Neural crest cell (in vitro differentiated cells): ENCODE results near the gene MYO1G. TPM values are rescaled to one million over a fixed set of nuclear protein-coding genes. Genes with fewer than 3 reads are reported as not detected.
A peak's percentile ranks its signal among the peaks of the same experiment; 100 is the strongest.

Source experiments
- DNase-seq: peaks from one replicate; pipeline ENCODE4 v3.0.0; 2021; ENCODE audit warnings: low read depth, mixed read lengths, low spot score
- H3K27ac Mint-ChIP-seq: one replicate; pipeline ENCODE4 v1.8.0; 2021; ENCODE audit warnings: mild to moderate bottlenecking, mixed read lengths; ENCODE audit not compliant: unreplicated experiment
- H3K27me3 Mint-ChIP-seq: 2 replicates; pipeline ENCODE4 v1.8.0; 2021; ENCODE audit warnings: low read depth, mild to moderate bottlenecking, mixed read lengths
- H3K36me3 Mint-ChIP-seq: 2 replicates; pipeline ENCODE4 v1.8.0; 2021; ENCODE audit warnings: low read depth, mild to moderate bottlenecking, mixed read lengths
- H3K4me1 Mint-ChIP-seq: 2 replicates; pipeline ENCODE4 v1.8.0; 2021; ENCODE audit warnings: mixed read lengths
- H3K4me3 Mint-ChIP-seq: one replicate; pipeline ENCODE4 v1.8.0; 2021; ENCODE audit warnings: mild to moderate bottlenecking, mixed read lengths
- H3K9me3 Mint-ChIP-seq: 2 replicates; pipeline ENCODE4 v1.8.0; 2021; ENCODE audit warnings: mixed read lengths
- CTCF ChIP-seq: fragments of 200-600 bp; sonication (generic); conservative IDR thresholded peaks from 2 replicates; pipeline ENCODE4 v1.5.0; 2021; ENCODE audit warnings: antibody characterized with exemption, mild to moderate bottlenecking
- total RNA-seq: library from RNA; stranded (reverse); gene quantifications from 2 replicates; pipeline ENCODE4 v1.2.1, GENCODE V29; 2021

MYO1G gene
- total RNA-seq, 1 donor from 2014 or later: 0.49 TPM

DNA sequence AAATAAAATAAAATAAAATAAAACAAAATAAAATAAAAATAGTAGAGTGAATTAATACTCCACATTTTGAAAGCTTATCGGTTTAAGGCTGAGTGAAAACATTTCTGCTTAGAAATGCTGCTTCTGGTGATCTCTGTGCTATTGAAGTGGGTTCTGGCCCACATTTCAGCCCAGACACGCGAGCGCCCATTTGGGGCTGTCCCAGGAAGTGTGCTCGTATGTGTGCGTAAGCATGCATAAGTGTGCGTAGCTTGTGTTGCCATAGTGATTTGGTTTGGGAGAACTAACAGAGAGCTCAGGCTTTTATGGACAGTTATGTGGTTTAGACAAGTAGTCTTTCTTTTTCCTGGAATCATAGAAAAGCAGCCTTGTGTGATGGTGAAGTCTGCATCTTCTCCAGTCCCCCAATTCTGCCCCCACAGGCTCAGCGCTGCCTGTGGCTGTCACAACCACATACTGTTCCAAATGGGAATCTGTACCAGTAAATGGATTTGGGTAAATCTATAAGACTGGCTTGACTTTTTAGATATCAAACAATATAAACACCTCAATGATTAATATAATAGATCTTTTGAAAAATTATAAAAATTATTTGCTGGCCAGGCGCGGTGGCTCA is 63.7 kb downstream of the MYO1G start:
- Mint-ChIP-seq H3K4me3 (no peak overlapping the region), H3K27me3 (peaks cover 10% of the 10 kb centered on the region), H3K9me3 (peaks cover 5% of the 10 kb centered on the region), H3K4me1 (peaks cover 3% of the 10 kb centered on the region), H3K27ac (no peak overlapping the region), H3K36me3 (no peaks in the 10 kb centered on the region)
- no peak for DNase-seq
- TF ChIP-seq CTCF: no peak

DNA sequence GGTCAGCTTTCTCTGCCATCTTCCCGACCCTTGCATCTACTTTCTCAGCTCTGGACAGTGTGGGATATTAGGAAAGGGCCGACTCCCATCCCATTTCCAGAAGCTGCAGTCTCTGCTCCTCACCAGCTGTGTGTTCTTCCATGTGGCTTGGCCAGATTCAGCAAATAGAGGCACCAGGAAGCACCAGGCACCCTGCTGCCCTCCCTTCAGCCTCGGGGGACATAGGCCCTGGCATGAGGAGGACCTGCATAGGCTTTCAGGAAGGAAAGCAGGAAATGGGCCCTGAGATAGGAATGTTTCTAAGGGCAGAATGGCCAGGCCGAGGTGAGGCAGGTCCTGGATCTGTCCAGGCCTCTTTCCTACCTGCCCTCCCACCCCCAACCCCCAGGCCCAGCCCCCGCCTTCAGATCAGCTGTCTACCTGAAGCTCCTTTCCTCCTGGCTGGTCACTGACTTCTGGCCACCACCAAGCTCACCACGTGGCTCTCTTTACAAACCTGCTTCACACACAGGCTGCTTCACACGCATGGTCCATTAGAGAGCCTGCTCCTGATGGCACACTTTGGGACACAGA is 66.0 kb downstream of the MYO1G start:
- Mint-ChIP-seq H3K4me3 (no peak overlapping the region), H3K36me3 (no peaks in the 10 kb centered on the region), H3K9me3 (no peaks in the 10 kb centered on the region), H3K27me3 (peaks cover 2% of the 10 kb centered on the region), H3K27ac (peak overlapping the region; percentile 43), H3K4me1 (peaks cover 3% of the 10 kb centered on the region)
- no peak for TF ChIP-seq CTCF
- no peak for DNase-seq

Other genes with a start within 250 kb of the MYO1G start
- 93.9 and 99.5 TPM in 2 replicates for gene ZMIZ2, start 230.2 kb downstream of the MYO1G start, total RNA-seq
- 2,244 and 2,316 TPM in 2 replicates for gene PPIA, start 182.3 kb downstream of the MYO1G start, total RNA-seq
- 351 and 353 TPM in 2 replicates for gene H2AZ2, start 130.9 kb downstream of the MYO1G start, total RNA-seq
- 26.2 and 27.3 TPM in 2 replicates for gene PURB, start 93.5 kb downstream of the MYO1G start, total RNA-seq
- 35.7 and 39.0 TPM in 2 replicates for gene CCM2, start 21.2 kb upstream of the MYO1G start, total RNA-seq
- gene NACAD, start 110.0 kb upstream of the MYO1G start, total RNA-seq: 7.2 and 9.7 TPM in 2 replicates
- 104 and 109 TPM in 2 replicates for gene TBRG4, start 132.7 kb upstream of the MYO1G start, total RNA-seq
- gene RAMP3, start 178.8 kb upstream of the MYO1G start, total RNA-seq: not detected in 2 replicates